ACC112 (cell line): ENCODE results near the gene ZNF830.

ENCODE experiments used
- H2AFZ ChIP-seq: fragments of 200-600 bp; sonication (generic); one replicate; pipeline ENCODE4 v1.6.0; 2017; ENCODE audit warnings: antibody characterized with exemption, low read length; ENCODE audit not compliant: unreplicated experiment
- H3K27ac ChIP-seq: fragments of 200-600 bp; sonication (generic); 2 replicates; pipeline ENCODE4 v1.5.1; 2014; ENCODE audit warnings: low read depth, mild to moderate bottlenecking, antibody characterized with exemption, low read length, moderate library complexity
- H3K27me3 ChIP-seq: fragments of 200-600 bp; sonication (generic); 2 replicates; pipeline ENCODE4 v1.6.1; 2014; ENCODE audit warnings: mild to moderate bottlenecking, antibody characterized with exemption, low read length, moderate library complexity, mixed read lengths; ENCODE audit not compliant: insufficient read depth
- H3K36me3 ChIP-seq: fragments of 200-600 bp; sonication (generic); 2 replicates; pipeline ENCODE4 v1.6.1; 2016; ENCODE audit warnings: mild to moderate bottlenecking, antibody characterized with exemption, low read length, moderate library complexity, mixed read lengths; ENCODE audit not compliant: insufficient read depth
- H3K4me1 ChIP-seq: fragments of 200-600 bp; sonication (generic); one replicate; pipeline ENCODE4 v1.6.1; 2016; ENCODE audit warnings: low read length, mixed read lengths; ENCODE audit not compliant: insufficient read depth, unreplicated experiment, control insufficient read depth
- H3K4me3 ChIP-seq: fragments of 200-600 bp; sonication (generic); 2 replicates; pipeline ENCODE4 v1.5.1; 2014; ENCODE audit warnings: mild to moderate bottlenecking, low read depth, low read length
- H3K79me2 ChIP-seq: fragments of 200-600 bp; sonication (generic); one replicate; pipeline ENCODE4 v1.6.0; 2016; ENCODE audit warnings: low read length; ENCODE audit not compliant: control insufficient read depth, unreplicated experiment, insufficient read depth

ZNF830 gene

GRCh38 chr17:34974794-34975785 is 13.8 kb downstream of the ZNF830 start:
- Histone ChIP-seq H3K27me3 (no peaks in the 10 kb centered on the region), H3K4me3 (no peak overlapping the region), H3K36me3 (no peaks in the 10 kb centered on the region), H2AFZ (no peak overlapping the region), H3K27ac (no peak overlapping the region), H3K79me2 (no peaks in the 10 kb centered on the region), H3K4me1 (peaks cover 6% of the 10 kb centered on the region)

GRCh38 chr17:34979153-34979552 is 17.8 kb downstream of the ZNF830 start:
- Histone ChIP-seq H3K79me2 (peaks cover 9% of the 10 kb centered on the region), H2AFZ (no peak overlapping the region), H3K36me3 (no peaks in the 10 kb centered on the region), H3K4me1 (peaks cover 13% of the 10 kb centered on the region), H3K4me3 (peak overlapping the region; percentile 79), H3K27ac (peak overlapping the region; percentile 85; the same call in 1 of the 2 replicates), H3K27me3 (no peaks in the 10 kb centered on the region)

GRCh38 chr17:34979650-34980352 is 18.5 kb downstream of the ZNF830 start:
- Histone ChIP-seq H3K4me1 (peaks cover 13% of the 10 kb centered on the region), H3K79me2 (peaks cover 9% of the 10 kb centered on the region), H3K4me3 (peak overlapping the region; percentile 79), H3K36me3 (no peaks in the 10 kb centered on the region), H3K27me3 (no peaks in the 10 kb centered on the region), H3K27ac (peak overlapping the region; percentile 85), H2AFZ (peak overlapping the region; percentile 88)

- Histone ChIP-seq H2AFZ (peak within 1 kb of the TSS; percentile 88), H3K36me3 (no peaks in the 10 kb centered on the region), H3K79me2 (peaks cover 9% of the 10 kb centered on the region), H3K4me1 (peaks cover 13% of the 10 kb centered on the region), H3K4me3 (peak within 1 kb of the TSS; percentile 79), H3K27me3 (no peaks in the 10 kb centered on the region), H3K27ac (peak within 1 kb of the TSS; percentile 85)
Observed at GRCh38 chr17:34980353-34980680, 19.0 kb downstream of the ZNF830 start, which contains the start of gene LIG3. Gene LIG3, plus strand, starts transcription at chr17:34980512. Its CDS starts 2,494 bp downstream, at chr17:34983006.

GRCh38 chr17:34980681-34981537 is 19.6 kb downstream of the ZNF830 start:
- Histone ChIP-seq H3K36me3 (no peaks in the 10 kb centered on the region), H3K27me3 (no peaks in the 10 kb centered on the region), H3K4me1 (peaks cover 13% of the 10 kb centered on the region), H3K27ac (peak overlapping the region; percentile 85), H3K4me3 (peak overlapping the region; percentile 79), H3K79me2 (peaks cover 9% of the 10 kb centered on the region), H2AFZ (peak overlapping the region; percentile 60)

- Histone ChIP-seq H3K79me2 (peaks cover 9% of the 10 kb centered on the region), H3K36me3 (no peaks in the 10 kb centered on the region), H3K4me3 (peak overlapping the region; percentile 79), H3K4me1 (peaks cover 13% of the 10 kb centered on the region), H3K27me3 (no peaks in the 10 kb centered on the region), H2AFZ (peak overlapping the region; percentile 3), H3K27ac (peak overlapping the region; percentile 85)
Observed at GRCh38 chr17:34981538-34982241, 20.4 kb downstream of the ZNF830 start.

GRCh38 chr17:34987232-34987631 is 25.9 kb downstream of the ZNF830 start:
- Histone ChIP-seq H3K36me3 (0 out of 2 replicates have a peak, but pooled peaks cover 4% of the 10 kb centered on the region), H3K4me3 (no peak overlapping the region), H3K79me2 (peaks cover 3% of the 10 kb centered on the region), H2AFZ (no peak overlapping the region), H3K4me1 (no peaks in the 10 kb centered on the region), H3K27me3 (no peaks in the 10 kb centered on the region), H3K27ac (no peak overlapping the region)

GRCh38 chr17:34988644-34989043 is 27.3 kb downstream of the ZNF830 start:
- no peaks in the 10 kb centered on the region for H3K27me3 ChIP-seq
- no peak overlapping the region for H2AFZ ChIP-seq
- no peak overlapping the region for H3K4me3 ChIP-seq
- H3K79me2 ChIP-seq: no peaks in the 10 kb centered on the region
- no peaks in the 10 kb centered on the region for H3K4me1 ChIP-seq
- no peak overlapping the region for H3K27ac ChIP-seq
- 0 out of 2 replicates have a peak, but pooled peaks cover 4% of the 10 kb centered on the region for H3K36me3 ChIP-seq

- Histone ChIP-seq H3K4me1 (no peaks in the 10 kb centered on the region), H2AFZ (no peak overlapping the region), H3K4me3 (no peak overlapping the region), H3K36me3 (0 out of 2 replicates have a peak, but pooled peaks cover 4% of the 10 kb centered on the region), H3K27ac (no peak overlapping the region), H3K27me3 (no peaks in the 10 kb centered on the region), H3K79me2 (no peaks in the 10 kb centered on the region)
Observed at GRCh38 chr17:34989473-34989872, 28.1 kb downstream of the ZNF830 start.
